Cardiac muscle cell (in vitro differentiated cells and primary cell): ENCODE measurements around the gene SOX8. TPM values are rescaled to one million over a fixed set of nuclear protein-coding genes. Genes with fewer than 3 reads are reported as not detected.

ENCODE experiments used
- DNase-seq, 2 donors: peaks; one replicate each; pipeline versions ENCODE4 v3.0.0 to v3.0.0-alpha.2; 2010 to 2017; ENCODE audit warnings: low read depth in 1 of 2, low spot score in 1 of 2
- H3K27ac ChIP-seq: fragments of 200-600 bp; sonication (generic); 2 replicates; pipeline ENCODE4 v1.5.1; 2016
- H3K27me3 ChIP-seq: fragments of 200-600 bp; sonication (generic); 2 replicates; pipeline ENCODE4 v1.6.0; 2016; ENCODE audit warnings: control low read depth
- H3K36me3 ChIP-seq: fragments of 200-600 bp; sonication (generic); 2 replicates; pipeline ENCODE4 v1.5.1; 2016; ENCODE audit warnings: control low read depth
- H3K4me1 ChIP-seq: fragments of 200-600 bp; sonication (generic); 2 replicates; pipeline ENCODE4 v1.8.1; 2017; ENCODE audit warnings: low read depth, mild to moderate bottlenecking, mixed run types
- H3K4me3 ChIP-seq: fragments of 200-600 bp; sonication (generic); 2 replicates; pipeline ENCODE4 v1.5.1; 2016; ENCODE audit warnings: mild to moderate bottlenecking
- H3K9me3 ChIP-seq: fragments of 200-600 bp; sonication (generic); 2 replicates; pipeline ENCODE4 v1.5.1; 2017; ENCODE audit warnings: low read depth, mild to moderate bottlenecking, control low read depth
- polyA plus RNA-seq: library from polyadenylated mRNA; unstranded; fragments of >200 nt; fragmentation: Nextera tagmentation; extraction: Ambion mirVana; gene quantifications from 2 replicates; pipeline ENCODE4 v1.2.1, GENCODE V29; 2016
- total RNA-seq: library from RNA; depleted of rRNA; stranded (reverse); fragments of >200 nt; gene quantifications from 2 replicates; pipeline ENCODE4 v1.2.3, GENCODE V29; 2016
- TF ChIP-seq, protein P1 (sequence below): IDR thresholded peaks from 2 replicates; pipeline ENCODE4 v1.5.1; 2012; ENCODE audit warnings: low read depth, mild to moderate bottlenecking, low read length

The SOX8 gene
- total and polyA plus RNA-seq, 2 experiments from 2014 or later: 5.8 to 13.7 TPM

- peaks cover 7% of the 10 kb centered on the region for H3K27me3 ChIP-seq
- no peak overlapping the region for H3K4me3 ChIP-seq
- no peak for DNase-seq
- no peaks in the 10 kb centered on the region for H3K4me1 ChIP-seq
- no peak overlapping the region for H3K27ac ChIP-seq
- no peaks in the 10 kb centered on the region for H3K36me3 ChIP-seq
- TF ChIP-seq, protein P1, sequence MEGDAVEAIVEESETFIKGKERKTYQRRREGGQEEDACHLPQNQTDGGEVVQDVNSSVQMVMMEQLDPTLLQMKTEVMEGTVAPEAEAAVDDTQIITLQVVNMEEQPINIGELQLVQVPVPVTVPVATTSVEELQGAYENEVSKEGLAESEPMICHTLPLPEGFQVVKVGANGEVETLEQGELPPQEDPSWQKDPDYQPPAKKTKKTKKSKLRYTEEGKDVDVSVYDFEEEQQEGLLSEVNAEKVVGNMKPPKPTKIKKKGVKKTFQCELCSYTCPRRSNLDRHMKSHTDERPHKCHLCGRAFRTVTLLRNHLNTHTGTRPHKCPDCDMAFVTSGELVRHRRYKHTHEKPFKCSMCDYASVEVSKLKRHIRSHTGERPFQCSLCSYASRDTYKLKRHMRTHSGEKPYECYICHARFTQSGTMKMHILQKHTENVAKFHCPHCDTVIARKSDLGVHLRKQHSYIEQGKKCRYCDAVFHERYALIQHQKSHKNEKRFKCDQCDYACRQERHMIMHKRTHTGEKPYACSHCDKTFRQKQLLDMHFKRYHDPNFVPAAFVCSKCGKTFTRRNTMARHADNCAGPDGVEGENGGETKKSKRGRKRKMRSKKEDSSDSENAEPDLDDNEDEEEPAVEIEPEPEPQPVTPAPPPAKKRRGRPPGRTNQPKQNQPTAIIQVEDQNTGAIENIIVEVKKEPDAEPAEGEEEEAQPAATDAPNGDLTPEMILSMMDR: no peak
- H3K9me3 ChIP-seq: no peaks in the 10 kb centered on the region
Measured at GRCh38 chr16:988471-989353, 7.1 kb downstream of the SOX8 start.

DNA sequence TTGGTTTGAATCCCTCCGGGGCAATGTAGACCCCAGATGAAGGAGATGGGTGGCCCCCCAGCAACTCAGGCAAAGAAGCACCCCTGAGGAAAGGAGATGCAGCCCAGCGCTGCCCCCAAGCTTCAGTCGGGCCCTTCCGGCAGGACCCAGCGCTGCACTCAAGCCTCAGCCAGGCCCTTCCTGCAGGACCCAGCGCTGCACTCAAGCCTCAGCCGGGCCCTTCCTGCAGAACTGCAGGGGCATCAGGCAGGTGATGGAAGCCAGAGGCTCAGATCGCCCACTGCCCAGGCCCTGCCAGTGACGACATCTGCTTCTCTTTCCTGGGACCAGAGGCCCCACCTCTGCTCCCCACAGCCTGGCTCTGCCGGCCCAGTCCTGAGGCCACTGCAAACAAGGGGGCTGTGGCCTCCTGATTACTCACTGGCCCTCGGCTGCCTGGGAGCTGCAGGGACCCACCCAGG lies 7.8 kb downstream of the SOX8 start:
- H3K27me3 ChIP-seq: peaks cover under 1% of the 10 kb centered on the region
- H3K4me3 ChIP-seq: no peak overlapping the region
- DNase-seq: peak in 1 of 2 donors; percentile 21
- H3K4me1 ChIP-seq: no peaks in the 10 kb centered on the region
- H3K27ac ChIP-seq: no peak overlapping the region
- no peaks in the 10 kb centered on the region for H3K36me3 ChIP-seq
- TF ChIP-seq, protein P1: no peak
- no peaks in the 10 kb centered on the region for H3K9me3 ChIP-seq

- Histone ChIP-seq H3K4me1 (no peaks in the 10 kb centered on the region), H3K27me3 (no peaks in the 10 kb centered on the region), H3K36me3 (no peaks in the 10 kb centered on the region), H3K27ac (no peak overlapping the region), H3K4me3 (no peak overlapping the region), H3K9me3 (no peaks in the 10 kb centered on the region)
- DNase-seq: no peak
- TF ChIP-seq, protein P1: no peak
Measured at GRCh38 chr16:990516-991291, 9.1 kb downstream of the SOX8 start.

DNA sequence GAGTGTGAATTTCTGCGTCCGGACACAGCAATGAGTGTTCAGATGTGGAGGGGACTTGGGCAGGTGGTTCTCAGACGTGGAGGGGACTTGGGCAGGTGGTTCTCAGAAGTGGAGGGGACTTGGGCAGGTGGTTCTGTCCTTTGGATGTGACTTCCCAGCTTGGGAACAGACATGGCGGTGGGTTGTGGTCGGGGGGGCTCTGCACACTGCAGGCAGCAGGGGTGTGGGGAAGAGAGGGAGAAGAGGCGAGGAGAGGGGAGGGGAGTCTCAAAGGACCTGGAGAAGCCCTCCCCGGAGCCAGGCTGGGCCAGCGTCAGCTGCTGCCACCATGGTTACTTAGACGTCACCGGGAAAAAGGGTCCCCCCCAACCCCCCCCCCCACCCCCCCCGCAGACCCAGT lies 9.8 kb downstream of the SOX8 start:
- DNase-seq: no peak
- TF ChIP-seq, protein P1: no peak
- Histone ChIP-seq H3K9me3 (no peaks in the 10 kb centered on the region), H3K4me1 (no peaks in the 10 kb centered on the region), H3K36me3 (no peaks in the 10 kb centered on the region), H3K27ac (no peak overlapping the region), H3K27me3 (no peaks in the 10 kb centered on the region), H3K4me3 (no peak overlapping the region)

DNA sequence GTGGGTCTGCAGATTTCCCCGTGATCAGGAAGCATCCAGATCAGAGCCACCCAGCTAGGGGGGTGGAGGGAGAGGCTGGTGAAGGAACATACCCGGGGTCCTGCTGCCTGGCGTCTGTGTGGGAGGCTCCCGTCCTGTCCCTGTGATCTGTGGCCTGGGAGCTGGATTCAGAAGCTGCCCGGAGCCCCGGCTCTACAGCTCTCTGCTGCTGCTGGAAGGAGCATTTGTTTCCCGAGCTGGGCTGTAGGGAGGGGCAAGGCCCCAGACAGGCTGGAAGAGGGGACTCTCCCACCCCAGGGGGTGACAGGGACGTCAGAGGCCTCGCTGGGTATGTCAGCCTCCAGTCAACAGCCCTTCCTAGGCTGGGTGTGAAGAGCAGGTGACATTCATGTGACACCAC lies 10.2 kb downstream of the SOX8 start:
- TF ChIP-seq, protein P1: no peak
- Histone ChIP-seq H3K27me3 (no peaks in the 10 kb centered on the region), H3K27ac (no peak overlapping the region), H3K9me3 (no peaks in the 10 kb centered on the region), H3K4me3 (no peak overlapping the region), H3K36me3 (no peaks in the 10 kb centered on the region), H3K4me1 (no peaks in the 10 kb centered on the region)
- DNase-seq: no peak
